Measurements from ENCODE around the gene DLG2.

DLG2 gene

DNA sequence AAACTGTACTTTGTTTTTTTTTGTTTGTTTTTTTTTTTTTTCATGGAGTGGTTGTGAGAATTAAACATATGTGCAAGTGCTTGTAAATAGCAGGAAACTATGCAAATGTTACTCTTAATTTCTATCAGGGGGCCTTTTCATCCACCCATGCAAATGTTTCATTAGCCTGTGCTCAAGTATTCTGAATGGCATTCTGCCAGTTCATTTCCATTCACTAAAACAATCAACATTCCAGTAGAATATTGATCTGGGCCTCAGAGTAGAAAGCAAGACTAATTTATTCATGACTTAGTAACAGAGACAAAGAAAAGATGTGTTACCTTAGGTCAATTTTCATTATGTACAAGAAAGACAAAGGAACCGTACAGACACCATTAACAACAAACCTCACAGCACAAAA, 971.4 kb downstream of the DLG2 start:
- Histone ChIP-seq H3K9me3 (no peaks in the 10 kb centered on the region), H3K27me3 (no peaks in the 10 kb centered on the region), H3K4me1 (ENCODE audit: control insufficient read depth in 1 of 2, insufficient read depth in 1 of 2, low read depth in 1 of 2, low read length in 1 of 2) (no peaks in the 10 kb centered on the region), H3K4me3 (ENCODE audit: low read depth in 1 of 2, low read length in 1 of 2) (no peak overlapping the region), H3K36me3 (no peaks in the 10 kb centered on the region), H3K27ac (no peak overlapping the region)
- TF ChIP-seq, protein P1, sequence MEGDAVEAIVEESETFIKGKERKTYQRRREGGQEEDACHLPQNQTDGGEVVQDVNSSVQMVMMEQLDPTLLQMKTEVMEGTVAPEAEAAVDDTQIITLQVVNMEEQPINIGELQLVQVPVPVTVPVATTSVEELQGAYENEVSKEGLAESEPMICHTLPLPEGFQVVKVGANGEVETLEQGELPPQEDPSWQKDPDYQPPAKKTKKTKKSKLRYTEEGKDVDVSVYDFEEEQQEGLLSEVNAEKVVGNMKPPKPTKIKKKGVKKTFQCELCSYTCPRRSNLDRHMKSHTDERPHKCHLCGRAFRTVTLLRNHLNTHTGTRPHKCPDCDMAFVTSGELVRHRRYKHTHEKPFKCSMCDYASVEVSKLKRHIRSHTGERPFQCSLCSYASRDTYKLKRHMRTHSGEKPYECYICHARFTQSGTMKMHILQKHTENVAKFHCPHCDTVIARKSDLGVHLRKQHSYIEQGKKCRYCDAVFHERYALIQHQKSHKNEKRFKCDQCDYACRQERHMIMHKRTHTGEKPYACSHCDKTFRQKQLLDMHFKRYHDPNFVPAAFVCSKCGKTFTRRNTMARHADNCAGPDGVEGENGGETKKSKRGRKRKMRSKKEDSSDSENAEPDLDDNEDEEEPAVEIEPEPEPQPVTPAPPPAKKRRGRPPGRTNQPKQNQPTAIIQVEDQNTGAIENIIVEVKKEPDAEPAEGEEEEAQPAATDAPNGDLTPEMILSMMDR (IDR thresholded peaks at IDR 0.05) = no peak

GRCh38 chr11:84648471-84648870, 978.7 kb downstream of the DLG2 start:
- Histone ChIP-seq H3K4me1 (ENCODE audit: control insufficient read depth in 1 of 2, insufficient read depth in 1 of 2, low read depth in 1 of 2, low read length in 1 of 2) (no peaks in the 10 kb centered on the region), H3K27me3 (no peaks in the 10 kb centered on the region), H3K4me3 (ENCODE audit: low read depth in 1 of 2, low read length in 1 of 2) (no peak overlapping the region), H3K9me3 (no peaks in the 10 kb centered on the region), H3K36me3 (no peaks in the 10 kb centered on the region), H3K27ac (no peak overlapping the region)
- TF ChIP-seq, protein P1 (IDR thresholded peaks at IDR 0.05) = no peak

- Histone ChIP-seq H3K27ac (no peak overlapping the region), H3K27me3 (no peaks in the 10 kb centered on the region), H3K4me1 (ENCODE audit: control insufficient read depth in 1 of 2, insufficient read depth in 1 of 2, low read depth in 1 of 2, low read length in 1 of 2) (no peaks in the 10 kb centered on the region), H3K36me3 (no peaks in the 10 kb centered on the region), H3K4me3 (ENCODE audit: low read depth in 1 of 2, low read length in 1 of 2) (no peak overlapping the region), H3K9me3 (no peaks in the 10 kb centered on the region)
- TF ChIP-seq, protein P1 (IDR thresholded peaks at IDR 0.05) = no peak
Observed at GRCh38 chr11:84645988-84646694, 981.0 kb downstream of the DLG2 start.

DNA sequence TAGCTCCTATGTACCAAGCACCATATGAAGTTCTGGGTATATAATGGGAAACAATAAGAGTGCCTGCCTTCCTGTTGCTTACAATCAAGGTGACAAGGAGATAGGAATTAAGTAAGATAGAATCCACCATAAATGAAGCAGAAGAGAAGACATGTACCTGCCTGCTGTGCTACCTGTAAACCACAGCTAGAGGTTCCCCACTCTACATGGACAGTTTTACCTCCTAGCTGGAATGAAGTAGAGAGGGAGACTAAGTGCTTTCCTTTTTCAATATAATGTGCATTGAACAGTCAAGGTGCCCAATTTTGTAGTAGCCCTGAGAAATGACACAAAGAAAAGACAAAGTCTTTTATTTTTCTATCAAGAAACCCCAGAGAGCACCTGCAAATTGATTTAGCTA, 984.6 kb downstream of the DLG2 start:
- TF ChIP-seq, protein P1 (IDR thresholded peaks at IDR 0.05) = no peak
- no peaks in the 10 kb centered on the region for H3K9me3 ChIP-seq

DNA sequence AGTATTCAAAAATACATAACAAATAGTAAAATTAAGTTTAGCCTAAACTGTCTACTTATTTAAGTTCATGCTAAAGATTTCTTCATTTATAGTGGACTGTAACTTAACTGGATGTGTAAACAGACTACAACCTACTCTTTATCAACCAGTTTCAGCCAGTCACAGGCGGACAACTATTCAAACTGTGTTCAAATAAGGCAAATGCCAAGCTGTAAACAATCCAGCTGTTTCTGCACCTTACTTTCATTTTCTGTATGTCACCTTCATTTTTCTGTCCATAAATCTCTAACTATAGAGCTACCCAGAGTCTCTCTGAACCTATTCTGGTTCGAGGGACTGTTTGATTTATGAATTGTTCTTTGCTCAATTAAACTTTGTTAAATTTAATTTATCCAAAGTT, 992.8 kb downstream of the DLG2 start:
- H3K4me1 ChIP-seq (ENCODE audit: control insufficient read depth in 1 of 2, insufficient read depth in 1 of 2, low read depth in 1 of 2, low read length in 1 of 2) = no peaks in the 10 kb centered on the region
- no peak overlapping the region for H3K27ac ChIP-seq
- H3K36me3 ChIP-seq = no peaks in the 10 kb centered on the region
- no peaks in the 10 kb centered on the region for H3K9me3 ChIP-seq
- TF ChIP-seq, protein P1 (IDR thresholded peaks at IDR 0.05) = no peak
- no peak overlapping the region for H3K4me3 ChIP-seq (ENCODE audit: low read depth in 1 of 2, low read length in 1 of 2)
- H3K27me3 ChIP-seq = no peaks in the 10 kb centered on the region

More for the DNA sequence above, 984.6 kb downstream of the DLG2 start:
- Histone ChIP-seq H3K36me3 (no peaks in the 10 kb centered on the region), H3K27me3 (no peaks in the 10 kb centered on the region), H3K27ac (no peak overlapping the region), H3K4me1 (ENCODE audit: control insufficient read depth in 1 of 2, insufficient read depth in 1 of 2, low read depth in 1 of 2, low read length in 1 of 2) (no peaks in the 10 kb centered on the region), H3K4me3 (ENCODE audit: low read depth in 1 of 2, low read length in 1 of 2) (no peak overlapping the region)

Measured in neutrophil (primary cell).